A549 (cell line): ENCODE measurements around the gene PROCA1. TPM values are rescaled to one million over a fixed set of nuclear protein-coding genes. Genes with fewer than 3 reads are reported as not detected.

Experiments
- CEBPB ChIP-seq, 2 experiments: fragments of >200 bp in 1 of 2; sonication (Bioruptor Twin) in 1 of 2; formaldehyde crosslinking in 1 of 2; IDR thresholded peaks; 2 replicates each; pipeline ENCODE4 v1.6.1; 2012 to 2016
- CHD2 ChIP-seq: fragments of 150-350 bp; IDR thresholded peaks from 2 replicates; pipeline ENCODE4 v1.6.1; 2014; ENCODE audit warnings: low read length; ENCODE audit not compliant: partially characterized antibody
- FOSB ChIP-seq: fragments of 250-450 bp; sonication (Bioruptor Pico); IDR thresholded peaks from 2 replicates; pipeline ENCODE4 v1.5.0; 2020; ENCODE audit warnings: mild to moderate bottlenecking, moderate library complexity
- GATA3 ChIP-seq: IDR thresholded peaks from 2 replicates; pipeline ENCODE4 v1.6.1; 2012; ENCODE audit warnings: borderline replicate concordance
- HDAC2 ChIP-seq: fragments of 200-600 bp; sonication (generic); IDR thresholded peaks from 2 replicates; pipeline ENCODE4 v1.6.1; 2016
- HEYL ChIP-seq: fragments of 250-450 bp; sonication (Bioruptor Pico); IDR thresholded peaks from 2 replicates; pipeline ENCODE4 v1.8.0; 2021; ENCODE audit warnings: mild to moderate bottlenecking, moderate library complexity
- HOXA7 ChIP-seq: fragments of 250-450 bp; sonication (Bioruptor Pico); IDR thresholded peaks from 2 replicates; pipeline ENCODE4 v1.5.0; 2020; ENCODE audit warnings: mild to moderate bottlenecking, moderate library complexity
- HOXB13 ChIP-seq: fragments of 250-450 bp; sonication (Bioruptor Pico); IDR thresholded peaks from 2 replicates; pipeline ENCODE4 v1.5.0; 2020; ENCODE audit warnings: low read depth, mild to moderate bottlenecking, moderate library complexity
- HOXB5 ChIP-seq: fragments of 250-450 bp; sonication (Bioruptor Pico); IDR thresholded peaks from 2 replicates; pipeline ENCODE4 v1.5.0; 2020; ENCODE audit warnings: mild to moderate bottlenecking, moderate library complexity
- JUN ChIP-seq, 2 experiments: fragments of >200 bp; sonication (Bioruptor Twin); formaldehyde crosslinking; IDR thresholded peaks; 2 replicates in 1 of 2; 3 replicates in 1 of 2; pipeline ENCODE4 v1.6.1; 2016 to 2017
- JUNB ChIP-seq: fragments of >200 bp; sonication (Bioruptor Twin); formaldehyde crosslinking; IDR thresholded peaks from 2 replicates; pipeline ENCODE4 v1.6.1; 2016
- KDM1A ChIP-seq: fragments of 200-600 bp; sonication (generic); IDR thresholded peaks from 2 replicates; pipeline ENCODE4 v1.6.1; 2016; ENCODE audit warnings: low read depth, mild to moderate bottlenecking
- KDM5A ChIP-seq: fragments of 200-600 bp; sonication (generic); IDR thresholded peaks from 2 replicates; pipeline ENCODE4 v1.6.1; 2016; ENCODE audit warnings: antibody characterized with exemption, mild to moderate bottlenecking
- MAFK ChIP-seq: fragments of 450-650 bp; IDR thresholded peaks from 2 replicates; pipeline ENCODE4 v1.6.1; 2014; ENCODE audit not compliant: partially characterized antibody
- MAZ ChIP-seq: fragments of 150-350 bp; IDR thresholded peaks from 2 replicates; pipeline ENCODE4 v1.6.1; 2014; ENCODE audit warnings: antibody characterized with exemption, low read depth, low read length, borderline replicate concordance
- NFE2L2 ChIP-seq: fragments of 150-350 bp; conservative IDR thresholded peaks from 2 replicates; pipeline ENCODE4 v1.6.1; 2014; ENCODE audit warnings: low read length
- NPAS2 ChIP-seq: fragments of 250-450 bp; sonication (Bioruptor Pico); IDR thresholded peaks from 2 replicates; pipeline ENCODE4 v1.8.0; 2022; ENCODE audit warnings: mild to moderate bottlenecking, moderate library complexity, borderline replicate concordance
- NR3C1 ChIP-seq: fragments of >200 bp; sonication (Bioruptor Twin); formaldehyde crosslinking; IDR thresholded peaks from 3 replicates; pipeline ENCODE4 v1.6.1; 2017
- PHF8 ChIP-seq: fragments of 200-600 bp; sonication (generic); IDR thresholded peaks from 2 replicates; pipeline ENCODE4 v1.6.1; 2016; ENCODE audit warnings: low read depth, mild to moderate bottlenecking, antibody characterized with exemption, moderate library complexity, borderline replicate concordance
- RAD21 ChIP-seq, 2 experiments: fragments of >200 bp in 1 of 2; sonication (Bioruptor Twin) in 1 of 2; formaldehyde crosslinking in 1 of 2; IDR thresholded peaks in 1 of 2; conservative IDR thresholded peaks in 1 of 2; 2 replicates in 1 of 2; 3 replicates in 1 of 2; pipeline ENCODE4 v1.6.1; 2012 to 2018; ENCODE audit warnings: inconsistent platforms in 1 of 2
- RCOR1 ChIP-seq: fragments of 150-350 bp; IDR thresholded peaks from 2 replicates; pipeline ENCODE4 v1.6.1; 2014; ENCODE audit warnings: antibody characterized with exemption, low read length, low read depth
- RFX5 ChIP-seq: fragments of 450-650 bp; IDR thresholded peaks from 2 replicates; pipeline ENCODE4 v1.7.1; 2014; ENCODE audit warnings: antibody characterized with exemption, mild to moderate bottlenecking, moderate library complexity
- RNF2 ChIP-seq: fragments of 200-600 bp; sonication (generic); IDR thresholded peaks from 2 replicates; pipeline ENCODE4 v1.6.1; 2016; ENCODE audit warnings: low read depth, mild to moderate bottlenecking, antibody characterized with exemption, moderate library complexity, borderline replicate concordance
- SMC3 ChIP-seq: fragments of >200 bp; sonication (Bioruptor Twin); formaldehyde crosslinking; IDR thresholded peaks from 3 replicates; pipeline ENCODE4 v1.6.1; 2018; ENCODE audit warnings: inconsistent platforms
- TFCP2L1 ChIP-seq: fragments of 250-450 bp; sonication (Bioruptor Pico); IDR thresholded peaks from 2 replicates; pipeline ENCODE4 v1.5.0; 2021; ENCODE audit warnings: mild to moderate bottlenecking
- TP53 ChIP-seq: fragments of 250-450 bp; sonication (Bioruptor Pico); IDR thresholded peaks from 2 replicates; pipeline ENCODE4 v1.5.0; 2021; ENCODE audit warnings: mild to moderate bottlenecking, moderate library complexity
- ZNF302 ChIP-seq: fragments of 250-450 bp; sonication (Bioruptor Pico); IDR thresholded peaks from 2 replicates; pipeline ENCODE4 v1.9.0; 2021; ENCODE audit warnings: inconsistent platforms, mild to moderate bottlenecking, moderate library complexity
- ZSCAN20 ChIP-seq: fragments of 250-450 bp; sonication (Bioruptor Pico); IDR thresholded peaks from 2 replicates; pipeline ENCODE4 v1.8.0; 2022; ENCODE audit warnings: mild to moderate bottlenecking, moderate library complexity
- polyA plus RNA-seq, 4 experiments: library from polyadenylated mRNA; depleted of rRNA in 3 of 4; stranded (reverse); fragments of >200 nt; fragmentation: RNase III in 1 of 4; extraction: RNeasy Plus Mini Kit Qiagen cat#74134 plus additional on column Dnase treatment in 1 of 4; gene quantifications; 2 replicates in 3 of 4; 3 replicates in 1 of 4; pipeline ENCODE4 v1.2.3, GENCODE V29; 2011 to 2017
- TF ChIP-seq, protein P1 (sequence below): fragments of >200 bp; sonication (Bioruptor Twin); formaldehyde crosslinking; IDR thresholded peaks from 3 replicates; pipeline ENCODE4 v1.5.1; 2016
- TF ChIP-seq, protein P2 (sequence below): IDR thresholded peaks from 2 replicates; pipeline ENCODE4 v1.6.1; 2012
- TF ChIP-seq, protein P3 (sequence below): fragments of 150-350 bp; IDR thresholded peaks from 2 replicates; pipeline ENCODE4 v1.6.1; 2014; ENCODE audit warnings: low read depth, mild to moderate bottlenecking, low read length
- TF ChIP-seq, protein P4 (sequence below): fragments of 250-450 bp; sonication (Bioruptor Pico); IDR thresholded peaks from 2 replicates; pipeline ENCODE4 v1.5.0; 2020; ENCODE audit warnings: low read depth, mild to moderate bottlenecking, moderate library complexity

PROCA1 gene
- polyA plus RNA-seq, 2 of the 4 experiments (the other 2 are of a cell fraction): 4.0 to 4.9 TPM

DNA sequence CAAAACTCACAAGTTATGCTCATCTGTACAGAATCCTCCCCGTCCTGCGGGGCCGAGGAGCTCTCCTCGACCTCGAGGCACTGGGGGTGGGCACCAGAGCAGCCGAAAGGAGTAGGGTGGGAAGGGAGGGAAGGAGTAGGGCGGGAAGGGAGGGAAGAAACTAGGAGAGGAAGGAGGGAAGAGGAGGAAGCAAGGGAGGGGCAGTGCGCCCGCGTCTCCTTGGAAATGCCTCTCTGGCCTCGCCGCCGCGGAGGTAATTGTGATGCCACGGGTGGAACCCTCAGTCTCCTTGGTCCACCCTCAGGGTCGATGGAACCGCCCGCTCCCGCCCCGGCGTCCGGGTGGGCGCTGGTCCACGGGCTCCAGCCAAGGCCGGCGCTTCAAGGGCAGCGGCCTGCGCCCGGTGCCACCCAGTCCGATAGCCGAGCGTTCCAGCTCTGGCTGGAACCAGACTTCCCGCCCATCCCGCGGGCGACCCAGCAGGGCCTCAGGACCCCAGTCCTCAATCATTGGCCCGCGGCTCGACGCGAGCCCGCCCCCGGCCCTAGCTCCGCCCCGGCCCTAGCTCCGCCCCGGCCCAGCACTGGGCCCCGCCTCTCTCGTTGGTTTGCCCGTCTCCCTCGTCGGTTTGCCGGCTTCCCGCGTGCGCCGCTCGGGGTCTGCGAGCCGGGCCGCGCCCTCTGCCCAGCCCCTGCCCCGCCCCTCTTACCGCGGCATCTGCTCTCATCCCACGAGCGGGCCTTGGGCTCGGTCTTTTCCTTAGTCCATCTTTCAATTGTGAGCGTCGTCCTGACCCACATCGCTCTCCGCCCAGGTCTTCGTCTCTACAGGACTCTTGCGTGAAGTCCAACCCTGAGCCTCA lies 596 bp downstream of the PROCA1 start (continued):
- TF ChIP-seq HEYL (CRISPR knock-in tag): no peak
- no peak for TF ChIP-seq KDM5A
- TF ChIP-seq, protein P1, sequence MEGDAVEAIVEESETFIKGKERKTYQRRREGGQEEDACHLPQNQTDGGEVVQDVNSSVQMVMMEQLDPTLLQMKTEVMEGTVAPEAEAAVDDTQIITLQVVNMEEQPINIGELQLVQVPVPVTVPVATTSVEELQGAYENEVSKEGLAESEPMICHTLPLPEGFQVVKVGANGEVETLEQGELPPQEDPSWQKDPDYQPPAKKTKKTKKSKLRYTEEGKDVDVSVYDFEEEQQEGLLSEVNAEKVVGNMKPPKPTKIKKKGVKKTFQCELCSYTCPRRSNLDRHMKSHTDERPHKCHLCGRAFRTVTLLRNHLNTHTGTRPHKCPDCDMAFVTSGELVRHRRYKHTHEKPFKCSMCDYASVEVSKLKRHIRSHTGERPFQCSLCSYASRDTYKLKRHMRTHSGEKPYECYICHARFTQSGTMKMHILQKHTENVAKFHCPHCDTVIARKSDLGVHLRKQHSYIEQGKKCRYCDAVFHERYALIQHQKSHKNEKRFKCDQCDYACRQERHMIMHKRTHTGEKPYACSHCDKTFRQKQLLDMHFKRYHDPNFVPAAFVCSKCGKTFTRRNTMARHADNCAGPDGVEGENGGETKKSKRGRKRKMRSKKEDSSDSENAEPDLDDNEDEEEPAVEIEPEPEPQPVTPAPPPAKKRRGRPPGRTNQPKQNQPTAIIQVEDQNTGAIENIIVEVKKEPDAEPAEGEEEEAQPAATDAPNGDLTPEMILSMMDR: no peak
- TF ChIP-seq RCOR1: no peak
- no peak for TF ChIP-seq HOXB13 (CRISPR knock-in tag)
- TF ChIP-seq KDM1A: no peak
- TF ChIP-seq, protein P2, sequence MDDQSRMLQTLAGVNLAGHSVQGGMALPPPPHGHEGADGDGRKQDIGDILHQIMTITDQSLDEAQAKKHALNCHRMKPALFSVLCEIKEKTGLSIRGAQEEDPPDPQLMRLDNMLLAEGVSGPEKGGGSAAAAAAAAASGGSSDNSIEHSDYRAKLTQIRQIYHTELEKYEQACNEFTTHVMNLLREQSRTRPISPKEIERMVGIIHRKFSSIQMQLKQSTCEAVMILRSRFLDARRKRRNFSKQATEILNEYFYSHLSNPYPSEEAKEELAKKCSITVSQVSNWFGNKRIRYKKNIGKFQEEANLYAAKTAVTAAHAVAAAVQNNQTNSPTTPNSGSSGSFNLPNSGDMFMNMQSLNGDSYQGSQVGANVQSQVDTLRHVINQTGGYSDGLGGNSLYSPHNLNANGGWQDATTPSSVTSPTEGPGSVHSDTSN: peak; percentile 49; the same call in 1 of the 2 replicates
- no peak for TF ChIP-seq CEBPB (IDR thresholded peaks at IDR 0.05)
- no peak for TF ChIP-seq JUNB
- peak; percentile 72 to 84; a peak in 3 of 5 replicates for TF ChIP-seq JUN (IDR thresholded peaks at IDR 0.05)
- TF ChIP-seq ZNF302 (CRISPR knock-in tag): no peak
- TF ChIP-seq RNF2: no peak
- TF ChIP-seq MAFK: no peak
- no peak for TF ChIP-seq NR3C1
- TF ChIP-seq PHF8: peak; percentile 82
- TF ChIP-seq RFX5: no peak; the same call in 1 of the 2 replicates
- TF ChIP-seq CHD2: no peak
- no peak for TF ChIP-seq HDAC2
- TF ChIP-seq TFCP2L1: peak; percentile 91
- TF ChIP-seq, protein P3, sequence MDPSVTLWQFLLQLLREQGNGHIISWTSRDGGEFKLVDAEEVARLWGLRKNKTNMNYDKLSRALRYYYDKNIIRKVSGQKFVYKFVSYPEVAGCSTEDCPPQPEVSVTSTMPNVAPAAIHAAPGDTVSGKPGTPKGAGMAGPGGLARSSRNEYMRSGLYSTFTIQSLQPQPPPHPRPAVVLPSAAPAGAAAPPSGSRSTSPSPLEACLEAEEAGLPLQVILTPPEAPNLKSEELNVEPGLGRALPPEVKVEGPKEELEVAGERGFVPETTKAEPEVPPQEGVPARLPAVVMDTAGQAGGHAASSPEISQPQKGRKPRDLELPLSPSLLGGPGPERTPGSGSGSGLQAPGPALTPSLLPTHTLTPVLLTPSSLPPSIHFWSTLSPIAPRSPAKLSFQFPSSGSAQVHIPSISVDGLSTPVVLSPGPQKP: no peak
- TF ChIP-seq NPAS2 (CRISPR knock-in tag): no peak
- no peak for TF ChIP-seq MAZ
- no peak for TF ChIP-seq SMC3
- no peak; the same call in 1 of the 2 replicates for TF ChIP-seq HOXB5 (CRISPR knock-in tag)
- no peak for TF ChIP-seq NFE2L2
- peak; percentile 52 for TF ChIP-seq FOSB
- peak; percentile 12; the same call in 1 of the 2 replicates for TF ChIP-seq GATA3
- no peak for TF ChIP-seq RAD21 (conservative IDR thresholded peaks at IDR 0.05 in 1 of 2, IDR thresholded peaks at IDR 0.05 in 1 of 2)
- TF ChIP-seq, protein P4, sequence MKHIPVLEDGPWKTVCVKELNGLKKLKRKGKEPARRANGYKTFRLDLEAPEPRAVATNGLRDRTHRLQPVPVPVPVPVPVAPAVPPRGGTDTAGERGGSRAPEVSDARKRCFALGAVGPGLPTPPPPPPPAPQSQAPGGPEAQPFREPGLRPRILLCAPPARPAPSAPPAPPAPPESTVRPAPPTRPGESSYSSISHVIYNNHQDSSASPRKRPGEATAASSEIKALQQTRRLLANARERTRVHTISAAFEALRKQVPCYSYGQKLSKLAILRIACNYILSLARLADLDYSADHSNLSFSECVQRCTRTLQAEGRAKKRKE (CRISPR knock-in tag): peak; percentile 7; the same call in 1 of the 2 replicates
- TF ChIP-seq ZSCAN20 (CRISPR knock-in tag): no peak
- TF ChIP-seq TP53 (CRISPR knock-in tag): peak; percentile 62; the same call in 1 of the 2 replicates
- 0 out of 2 replicates have a peak, but pooled peaks have one; percentile 78 for TF ChIP-seq HOXA7 (CRISPR knock-in tag)
